ENCODE measurements around the gene ADAMTSL1. TPM values are rescaled to one million over a fixed set of nuclear protein-coding genes. Genes with fewer than 3 reads are reported as not detected.

The ADAMTSL1 gene
- total and polyA plus RNA-seq, 2 of the 13 experiments (the other 11 are each of a cell fraction or from before 2014, with no cell fraction given): not detected

DNA sequence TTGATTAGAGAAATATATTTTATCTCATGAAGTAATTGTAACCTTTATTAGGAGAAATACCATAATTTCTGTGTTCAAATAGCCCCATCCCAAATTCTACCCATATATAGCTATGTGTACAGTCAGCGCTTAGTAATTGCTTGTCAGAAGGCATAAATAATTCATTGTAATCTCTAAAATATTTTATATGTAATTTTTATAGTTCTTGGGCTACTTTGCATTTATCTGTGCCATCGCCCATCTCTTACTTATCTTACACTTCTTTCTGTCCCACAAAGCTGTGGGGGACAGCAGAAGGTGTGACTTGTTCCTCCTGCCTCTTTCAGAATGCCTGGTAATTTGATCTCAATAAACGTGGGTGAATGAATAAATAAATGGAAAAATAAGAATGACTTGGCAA, 5.5 kb downstream of the ADAMTSL1 start:
- 13% methylated on average over 3 of the region's 3 CpGs for WGBS (ENCODE audit: low lambda C conversion rate)
- in situ Hi-C loops (cut with HindIII; ENCODE audit: extremely low pct_ligation_motif_present, low pct_unique_long_range_greater_than_20kb): no loop called here
- H3K4me1 ChIP-seq (ENCODE audit: insufficient read depth, low read length): no peaks in the 10 kb centered on the region
- no peak overlapping the region for H3K9ac ChIP-seq (ENCODE audit: insufficient read depth, low read depth, low read length)
- intact Hi-C loops (cut with micrococcal nuclease; ENCODE audit: unreplicated experiment): no loop called here
- no peaks in the 10 kb centered on the region for H3K36me3 ChIP-seq (replicated peaks in 1 of 2; ENCODE audit: control insufficient read depth in 1 of 2, insufficient read depth in 2 of 2, low read length in 2 of 2)
- ATAC-seq (no peak), DNase-seq (ENCODE audit: low spot score) (no peak), FAIRE-seq (no peak)
- no peak overlapping the region for H3K4me2 ChIP-seq (ENCODE audit: low read depth, low read length)
- ChIA-PET CTCF (ENCODE audit: low intra/inter-chr PET ratio, low total read pairs) (no interaction called here), POLR2A (no interaction called here)
- TF ChIP-seq ZNF710 (CRISPR knock-in tag; IDR thresholded peaks at IDR 0.05; ENCODE audit: borderline replicate concordance) (no peak), ZSCAN29 (CRISPR knock-in tag; conservative IDR thresholded peaks at IDR 0.05) (no peak)
- H3K79me2 ChIP-seq (ENCODE audit: insufficient read depth, low read length): no peaks in the 10 kb centered on the region
- H3K27me3 ChIP-seq (ENCODE audit: control insufficient read depth in 1 of 2, insufficient read depth in 2 of 2, low read length in 2 of 2): no peaks in the 10 kb centered on the region
- no peaks in the 10 kb centered on the region for H3K9me3 ChIP-seq (ENCODE audit: low read length)
- H2AFZ ChIP-seq (ENCODE audit: low read length): no peak overlapping the region
- no peaks in the 10 kb centered on the region for H4K20me1 ChIP-seq (ENCODE audit: insufficient read depth, low read length)
- no peak overlapping the region for H3K4me3 ChIP-seq (replicated peaks in 1 of 3; ENCODE audit: insufficient read depth in 1 of 3, low read depth in 2 of 3, low read length in 3 of 3)
- BruUV-seq (replicated peaks): no TSS peak
- no peak overlapping the region for H3K27ac ChIP-seq (ENCODE audit: extremely low read length, insufficient read depth, low read length)

- Histone ChIP-seq H3K4me1 (ENCODE audit: insufficient read depth, low read length) (no peaks in the 10 kb centered on the region), H3K79me2 (ENCODE audit: insufficient read depth, low read length) (no peaks in the 10 kb centered on the region), H3K4me3 (replicated peaks in 1 of 3; ENCODE audit: insufficient read depth in 1 of 3, low read depth in 2 of 3, low read length in 3 of 3) (no peak overlapping the region), H2AFZ (ENCODE audit: low read length) (no peak overlapping the region), H3K27ac (ENCODE audit: extremely low read length, insufficient read depth, low read length) (no peak overlapping the region), H3K4me2 (ENCODE audit: low read depth, low read length) (no peak overlapping the region), H3K27me3 (ENCODE audit: control insufficient read depth in 1 of 2, insufficient read depth in 2 of 2, low read length in 2 of 2) (no peaks in the 10 kb centered on the region), H4K20me1 (ENCODE audit: insufficient read depth, low read length) (no peaks in the 10 kb centered on the region), H3K9me3 (ENCODE audit: low read length) (no peaks in the 10 kb centered on the region), H3K9ac (ENCODE audit: insufficient read depth, low read depth, low read length) (no peak overlapping the region), H3K36me3 (replicated peaks in 1 of 2; ENCODE audit: control insufficient read depth in 1 of 2, insufficient read depth in 2 of 2, low read length in 2 of 2) (no peaks in the 10 kb centered on the region)
- 14% methylated on average over 3 of the region's 3 CpGs for WGBS (ENCODE audit: low lambda C conversion rate)
- intact Hi-C loops (cut with micrococcal nuclease; ENCODE audit: unreplicated experiment): no loop called here
- no TSS peak for BruUV-seq (replicated peaks)
- ATAC-seq: no peak
- no peak for FAIRE-seq
- no peak for TF ChIP-seq ZNF7 (CRISPR knock-in tag; IDR thresholded peaks at IDR 0.05)
- TF ChIP-seq ZNF549 (CRISPR knock-in tag; IDR thresholded peaks at IDR 0.05): no peak
- no peak for TF ChIP-seq KMT2A (CRISPR knock-in tag; IDR thresholded peaks at IDR 0.05)
- TF ChIP-seq SNAPC5 (CRISPR knock-in tag; IDR thresholded peaks at IDR 0.05; ENCODE audit: borderline replicate concordance): no peak
- TF ChIP-seq ZNF619 (CRISPR knock-in tag; IDR thresholded peaks at IDR 0.05): no peak
- ChIA-PET POLR2A (no interaction called here), CTCF (ENCODE audit: low intra/inter-chr PET ratio, low total read pairs) (no interaction called here)
- in situ Hi-C loops (cut with HindIII; ENCODE audit: extremely low pct_ligation_motif_present, low pct_unique_long_range_greater_than_20kb): no loop called here
- no peak for DNase-seq (ENCODE audit: low spot score)
These were observed 6.7 kb downstream of the ADAMTSL1 start for GRCh38 chr9:18480662-18481093.

Data from HepG2 (cell line).